CD4-positive, alpha-beta T cell (primary cell): ENCODE measurements around the gene ADSL. TPM values are rescaled to one million over a fixed set of nuclear protein-coding genes. Genes with fewer than 3 reads are reported as not detected.
A peak's percentile ranks its signal among the peaks of the same experiment; 100 is the strongest.

Source experiments
- ATAC-seq: fragments of 200-7000 bp; cut with Tn5 transposase; one replicate; pipeline ENCODE4 v1.10.0; 2022; ENCODE audit warnings: mild to moderate bottlenecking; ENCODE audit not compliant: poor library complexity
- CTCF ChIA-PET: fragments of 350-600 bp; sonication (Branson Sonifier 250); formaldehyde crosslinking; loops from one replicate; lab custom pipeline; 2021; ENCODE audit warnings: antibody characterized with exemption, inconsistent platforms; lab: Charles Lee
- POLR2A ChIA-PET: fragments of 350-600 bp; sonication (Branson Sonifier 250); formaldehyde crosslinking; loops from one replicate; lab custom pipeline; 2021; ENCODE audit warnings: antibody characterized with exemption, inconsistent platforms; lab: Charles Lee
- DNase-seq, 14 experiments: peaks; one replicate each; pipeline ENCODE4 v3.0.0-alpha.2; 2013 to 2020; ENCODE audit warnings: mixed read lengths in 2 of 14
- H3K27ac ChIP-seq, 2 donors: one replicate each; pipeline versions ENCODE4 v1.5.1 to v1.7.0; 2013; ENCODE audit warnings: low read length in 2 of 2, low read depth in 1 of 2, mild to moderate bottlenecking in 1 of 2
- H3K27me3 ChIP-seq, 2 experiments: 1 replicate in 1 of 2; 2 replicates in 1 of 2; pipeline versions ENCODE4 v1.6.1 to v1.7.0; 2013; ENCODE audit warnings: low read length in 2 of 2, control low read depth in 1 of 2, mild to moderate bottlenecking in 1 of 2, moderate library complexity in 1 of 2; ENCODE audit not compliant: insufficient read depth in 2 of 2, control insufficient read depth in 1 of 2
- H3K36me3 ChIP-seq: one replicate; pipeline ENCODE4 v1.6.1; 2013; ENCODE audit warnings: low read length, control low read depth; ENCODE audit not compliant: insufficient read depth
- H3K4me1 ChIP-seq: one replicate; pipeline ENCODE4 v1.6.1; 2013; ENCODE audit warnings: low read length, control low read depth; ENCODE audit not compliant: insufficient read depth
- H3K4me3 ChIP-seq: one replicate; pipeline ENCODE4 v1.5.1; 2013; ENCODE audit warnings: mild to moderate bottlenecking, low read length, moderate library complexity
- H3K9me3 ChIP-seq, 2 experiments: 1 replicate in 1 of 2; 2 replicates in 1 of 2; pipeline versions ENCODE4 v1.6.1 to v1.7.0; 2013; ENCODE audit warnings: low read length in 2 of 2, mild to moderate bottlenecking in 2 of 2, control low read depth in 1 of 2, moderate library complexity in 1 of 2; ENCODE audit not compliant: control insufficient read depth in 1 of 2, insufficient read depth in 1 of 2
- H3K27ac Mint-ChIP-seq: one replicate; pipeline ENCODE4 v1.8.0; 2020; ENCODE audit warnings: mixed read lengths
- H3K27me3 Mint-ChIP-seq: one replicate; pipeline ENCODE4 v1.8.0; 2021; ENCODE audit warnings: mixed read lengths
- H3K36me3 Mint-ChIP-seq: one replicate; pipeline ENCODE4 v1.8.0; 2021; ENCODE audit warnings: low read depth, mixed read lengths
- H3K4me1 Mint-ChIP-seq: one replicate; pipeline ENCODE4 v1.8.0; 2021; ENCODE audit warnings: low read depth, mixed read lengths
- H3K4me3 Mint-ChIP-seq: one replicate; pipeline ENCODE4 v1.8.0; 2020; ENCODE audit warnings: mild to moderate bottlenecking, mixed read lengths
- H3K9me3 Mint-ChIP-seq: one replicate; pipeline ENCODE4 v1.8.0; 2020; ENCODE audit warnings: mixed read lengths
- CTCF ChIP-seq: fragments of 200-600 bp; IDR thresholded peaks from one replicate; pipeline ENCODE4 v1.8.0; 2022; ENCODE audit warnings: antibody characterized with exemption, mild to moderate bottlenecking
- intact Hi-C, 2 experiments: fragments of 100-400 bp; cut with DNase I in 1 of 2; cut with micrococcal nuclease in 1 of 2; formaldehyde crosslinking; loops; one replicate each; pipeline versions ENCODE4 v1.15.1 to v1.9.0; 2023 to 2025; cut with DNase I, micrococcal nuclease
- total RNA-seq, 174 experiments: library from RNA in 2 of 174; stranded (reverse) in 2 of 174; gene quantifications; one replicate each; pipeline ENCODE4 v1.2.3 and lab custom pipeline; 2021 to 2026

The ADSL gene
- total RNA-seq, 2 experiments from 2014 or later: 62.9 to 75.3 TPM

GRCh38 chr22:40342521-40342920, 3.8 kb upstream of the ADSL start:
- Histone ChIP-seq H3K27me3 (no peaks in the 10 kb centered on the region), H3K4me1 (peaks cover 59% of the 10 kb centered on the region), H3K27ac (no peak overlapping the region), H3K9me3 (no peaks in the 10 kb centered on the region), H3K4me3 (no peak overlapping the region), H3K36me3 (no peaks in the 10 kb centered on the region)
- ChIA-PET CTCF (no interaction called here), POLR2A (interaction anchor here (1.0 to 1.7 kb wide), 4 partner anchors 84 to 298 kb away, joined by 3 to 7 read pairs (median 4); partner anchors contain the start of gene TNRC6B)
- DNase-seq: no peak
- Mint-ChIP-seq H3K9me3 (no peaks in the 10 kb centered on the region), H3K27me3 (no peaks in the 10 kb centered on the region), H3K27ac (peak overlapping the region; percentile 78), H3K4me3 (peak overlapping the region; percentile 83), H3K4me1 (peaks cover 60% of the 10 kb centered on the region), H3K36me3 (peaks cover 8% of the 10 kb centered on the region)
- no peak for TF ChIP-seq CTCF
- intact Hi-C loops: loop anchor here in 1 of 2 experiments (2.0 kb wide), 1 partner anchor 18 kb away; no protein-coding TSS in a partner anchor
- ATAC-seq: no peak

DNA sequence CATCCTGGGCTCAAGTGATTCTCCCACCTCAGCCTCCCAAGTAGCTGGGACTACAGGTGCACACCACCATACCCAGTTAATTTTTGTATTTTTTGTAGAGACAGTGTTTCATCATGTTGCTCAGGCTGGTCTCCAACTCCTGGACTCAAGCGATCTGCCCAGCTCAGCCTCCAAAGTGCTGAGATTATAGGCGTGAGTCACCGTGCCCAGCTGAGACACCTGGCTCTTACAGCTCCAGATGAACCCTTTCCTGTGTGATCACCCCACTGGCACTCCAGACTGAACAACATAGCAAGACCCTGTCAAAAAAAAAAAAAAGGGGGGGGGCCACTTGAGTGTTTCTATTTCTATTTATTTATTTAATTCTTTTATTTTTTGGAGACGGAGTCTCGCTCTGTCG, 1.0 kb upstream of the ADSL start:
- H3K4me3 Mint-ChIP-seq: peak overlapping the region; percentile 96
- H3K27ac Mint-ChIP-seq: peak overlapping the region; percentile 98
- H3K9me3 ChIP-seq: no peaks in the 10 kb centered on the region
- H3K27me3 ChIP-seq: no peaks in the 10 kb centered on the region
- peaks cover 28% of the 10 kb centered on the region for H3K36me3 Mint-ChIP-seq
- H3K27ac ChIP-seq: peak overlapping the region; percentile 81 to 89
- peaks cover 55% of the 10 kb centered on the region for H3K4me1 Mint-ChIP-seq
- intact Hi-C loops: loop anchor here (5.0 kb wide), 6 partner anchors 38 to 403 kb away; no protein-coding TSS in a partner anchor
- no peaks in the 10 kb centered on the region for H3K27me3 Mint-ChIP-seq
- H3K9me3 Mint-ChIP-seq: no peaks in the 10 kb centered on the region
- ChIA-PET CTCF (interaction anchor here (0.7 to 3.9 kb wide), 9 partner anchors 10 to 168 kb away, joined by 3 to 37 read pairs (median 3); partner anchors contain the start of gene TNRC6B), POLR2A (interaction anchor here (0.7 to 5.4 kb wide), 20 partner anchors 11 to 945 kb away, joined by 3 to 105 read pairs (median 5); partner anchors contain the start of genes ATF4, TAB1 and TNRC6B)
- peaks cover 20% of the 10 kb centered on the region for H3K36me3 ChIP-seq
- DNase-seq (peak in 10 of 14 experiments; percentile 16 to 71 (median 38)), ATAC-seq (no peak)
- H3K4me1 ChIP-seq: peaks cover 72% of the 10 kb centered on the region
- TF ChIP-seq CTCF: no peak
- peak overlapping the region; percentile 91 for H3K4me3 ChIP-seq

DNA sequence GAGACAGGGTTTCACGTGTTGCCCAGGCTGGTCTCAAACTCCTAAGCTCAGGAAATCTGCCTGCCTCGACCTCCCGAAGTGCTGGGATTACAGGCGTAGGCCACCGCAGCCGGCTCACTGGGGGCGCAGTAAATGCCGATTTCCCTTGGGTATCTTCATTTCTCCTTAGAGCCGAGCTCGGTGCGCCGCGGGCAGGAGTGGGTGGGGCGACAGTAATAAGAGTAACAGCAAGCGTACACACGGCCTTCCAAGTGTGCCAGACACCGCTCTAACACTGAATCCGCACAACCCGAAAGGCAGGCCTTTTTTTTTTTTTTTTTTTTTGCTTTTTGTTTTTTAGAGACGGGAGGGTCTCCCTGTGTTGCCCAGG, 500 bp upstream of the ADSL start:
- DNase-seq (peak; percentile 33 to 79 (median 56)), ATAC-seq (peak; percentile 65)
- CTCF ChIA-PET: interaction anchor here (0.7 to 3.9 kb wide), 9 partner anchors 11 to 168 kb away, joined by 3 to 37 read pairs (median 3); partner anchors contain the start of gene TNRC6B
- peak overlapping the region; percentile 81 to 89 for H3K27ac ChIP-seq
- intact Hi-C loops: loop anchor here (1.0 to 5.0 kb wide), 11 partner anchors 10 to 811 kb away; partner anchors contain the start of gene TNRC6B (in 2 of the 2)
- H3K9me3 ChIP-seq: no peaks in the 10 kb centered on the region
- H3K36me3 ChIP-seq: peaks cover 25% of the 10 kb centered on the region
- H3K4me1 Mint-ChIP-seq: peaks cover 52% of the 10 kb centered on the region
- H3K27ac Mint-ChIP-seq: peak overlapping the region; percentile 98
- H3K4me3 ChIP-seq: peak overlapping the region; percentile 91
- peaks cover 33% of the 10 kb centered on the region for H3K36me3 Mint-ChIP-seq
- peaks cover 71% of the 10 kb centered on the region for H3K4me1 ChIP-seq
- H3K4me3 Mint-ChIP-seq: peak overlapping the region; percentile 96
- POLR2A ChIA-PET: interaction anchor here (0.7 to 5.4 kb wide), 23 partner anchors 11 to 946 kb away, joined by 3 to 105 read pairs (median 5); partner anchors contain the start of genes ATF4, TAB1 and TNRC6B
- H3K27me3 ChIP-seq: no peaks in the 10 kb centered on the region
- no peak for TF ChIP-seq CTCF
- no peaks in the 10 kb centered on the region for H3K9me3 Mint-ChIP-seq
- no peaks in the 10 kb centered on the region for H3K27me3 Mint-ChIP-seq
